Fibroblast of skin of left quadriceps (primary cell): ENCODE data around the gene STYX.

ENCODE experiments used
- DNase-seq, 2 experiments: peaks; one replicate each; pipeline ENCODE4 v3.0.0-alpha.2; 2013; ENCODE audit warnings: low read depth in 2 of 2

STYX gene, protein sequence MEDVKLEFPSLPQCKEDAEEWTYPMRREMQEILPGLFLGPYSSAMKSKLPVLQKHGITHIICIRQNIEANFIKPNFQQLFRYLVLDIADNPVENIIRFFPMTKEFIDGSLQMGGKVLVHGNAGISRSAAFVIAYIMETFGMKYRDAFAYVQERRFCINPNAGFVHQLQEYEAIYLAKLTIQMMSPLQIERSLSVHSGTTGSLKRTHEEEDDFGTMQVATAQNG

DNA sequence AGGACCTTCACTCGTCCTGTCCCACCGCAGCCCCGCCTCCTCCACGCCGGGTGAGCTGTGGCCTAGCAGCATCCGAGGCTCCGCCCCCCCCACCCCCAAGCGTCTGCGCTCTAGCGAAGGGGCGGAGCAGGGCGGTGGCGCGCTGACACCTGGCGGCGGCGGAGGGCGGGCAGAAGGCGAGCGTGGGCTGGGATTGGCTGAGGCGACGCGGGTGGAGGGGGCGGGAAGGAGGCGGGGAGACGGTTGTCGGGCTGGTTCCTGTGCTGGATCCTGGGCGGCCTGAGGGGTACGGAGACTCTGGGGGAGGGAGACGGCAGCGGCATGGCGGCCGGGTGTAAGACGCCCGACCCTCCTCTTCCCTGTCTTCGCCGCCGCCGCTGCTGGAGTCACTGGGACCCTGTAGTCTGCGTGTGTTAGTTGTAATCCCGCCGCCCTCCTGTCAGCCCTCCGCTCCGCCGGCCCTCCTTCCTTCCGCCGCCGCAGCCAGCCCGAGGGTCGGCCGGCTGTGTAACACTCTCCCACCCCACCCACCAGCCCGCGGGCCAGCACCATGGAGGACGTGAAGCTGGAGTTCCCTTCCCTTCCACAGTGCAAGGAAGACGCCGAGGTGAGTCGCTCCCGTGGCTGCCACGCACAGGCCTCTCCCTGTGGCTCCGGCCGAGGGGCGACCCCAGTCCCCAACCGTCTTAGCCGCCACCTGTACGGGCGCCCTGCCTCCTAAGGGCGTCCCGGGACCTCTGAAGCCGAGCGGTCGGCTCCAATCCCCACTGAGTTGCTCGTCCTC is at the start of gene STYX:
Gene STYX (plus strand): TSS at position 242 of the 784 bp plus-strand sequence. CDS start 309 bp downstream, at position 551.
- peak; percentile 93 to 95 for DNase-seq

DNA sequence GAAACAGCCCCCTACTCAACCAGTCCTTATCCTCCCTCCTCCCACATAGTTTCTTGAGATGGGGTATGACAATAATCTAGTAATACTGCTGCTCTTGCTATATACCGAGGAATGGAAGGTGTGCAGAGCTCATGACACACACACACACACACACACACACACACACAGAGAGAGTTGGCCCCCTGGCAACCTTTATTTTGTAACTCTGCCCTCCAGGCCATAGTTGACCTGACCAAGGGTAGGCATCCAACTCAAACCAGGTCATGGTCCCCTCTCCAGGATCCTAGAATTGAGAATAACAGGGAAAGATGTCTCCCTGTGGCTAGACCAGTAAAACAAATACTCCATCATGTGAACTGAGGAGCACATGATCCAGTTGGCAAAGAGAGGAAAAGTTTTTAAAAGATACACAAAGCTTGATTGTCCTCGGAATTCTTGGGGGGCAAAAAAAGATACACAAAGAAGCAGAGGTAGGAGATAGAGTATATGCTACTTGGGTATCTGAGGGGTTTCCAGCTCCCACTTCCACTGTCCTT is 45.9 kb upstream of the STYX start:
- DNase-seq: no peak

DNA sequence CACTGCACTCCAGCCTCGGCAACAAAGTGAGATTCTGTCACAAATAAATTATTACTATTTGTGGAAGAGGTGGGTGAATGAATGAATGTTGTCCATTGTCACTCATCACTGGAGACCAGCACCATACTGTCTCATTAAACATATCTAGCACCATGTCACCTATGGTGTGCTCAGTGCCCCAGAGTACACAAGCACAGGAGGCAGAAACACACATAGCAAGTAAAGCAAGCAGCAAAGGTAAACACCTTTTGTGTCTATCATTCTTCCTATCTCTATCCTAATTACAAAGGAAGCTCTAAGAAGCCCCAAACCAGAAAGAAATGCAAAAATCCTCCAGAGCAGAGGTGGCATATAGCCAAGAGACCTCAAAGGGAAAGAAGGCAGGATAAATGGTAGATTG is 43.8 kb upstream of the STYX start:
- DNase-seq: no peak

DNA sequence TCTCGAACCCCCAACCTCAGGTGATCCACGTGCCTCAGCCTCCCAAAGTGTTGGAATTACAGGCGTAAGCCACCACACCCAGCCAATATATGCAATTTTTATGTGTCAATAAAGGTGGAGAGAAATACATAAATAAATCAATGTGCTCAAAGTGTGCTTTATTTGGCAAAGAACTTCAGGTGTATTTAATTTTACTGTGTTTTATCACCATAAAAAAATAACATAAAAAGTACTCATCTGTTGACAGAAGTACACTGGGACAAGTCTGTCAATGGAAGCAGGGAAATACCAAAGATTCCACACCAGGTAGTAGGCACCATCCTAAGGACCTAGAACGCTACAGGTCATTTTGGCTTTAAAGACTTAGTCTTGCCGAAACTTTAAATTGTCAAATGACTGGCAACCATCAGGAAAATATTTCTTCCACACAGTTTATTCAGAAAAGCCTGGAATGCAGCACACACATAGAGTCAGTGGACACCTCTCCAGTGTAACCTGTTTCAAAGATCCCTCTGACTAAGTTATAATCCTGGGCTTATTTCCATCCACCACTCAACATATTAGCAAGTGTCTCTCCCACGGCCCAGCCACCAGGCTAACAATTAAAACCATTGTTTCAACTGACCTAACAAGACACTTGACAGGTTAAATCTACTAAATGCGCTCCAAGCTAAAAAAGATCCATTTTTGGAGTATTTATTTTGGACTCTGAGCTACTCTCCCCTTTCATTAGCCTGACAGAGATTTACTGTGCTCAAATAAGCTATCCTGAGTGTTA is 38.8 kb upstream of the STYX start:
- DNase-seq: no peak

DNA sequence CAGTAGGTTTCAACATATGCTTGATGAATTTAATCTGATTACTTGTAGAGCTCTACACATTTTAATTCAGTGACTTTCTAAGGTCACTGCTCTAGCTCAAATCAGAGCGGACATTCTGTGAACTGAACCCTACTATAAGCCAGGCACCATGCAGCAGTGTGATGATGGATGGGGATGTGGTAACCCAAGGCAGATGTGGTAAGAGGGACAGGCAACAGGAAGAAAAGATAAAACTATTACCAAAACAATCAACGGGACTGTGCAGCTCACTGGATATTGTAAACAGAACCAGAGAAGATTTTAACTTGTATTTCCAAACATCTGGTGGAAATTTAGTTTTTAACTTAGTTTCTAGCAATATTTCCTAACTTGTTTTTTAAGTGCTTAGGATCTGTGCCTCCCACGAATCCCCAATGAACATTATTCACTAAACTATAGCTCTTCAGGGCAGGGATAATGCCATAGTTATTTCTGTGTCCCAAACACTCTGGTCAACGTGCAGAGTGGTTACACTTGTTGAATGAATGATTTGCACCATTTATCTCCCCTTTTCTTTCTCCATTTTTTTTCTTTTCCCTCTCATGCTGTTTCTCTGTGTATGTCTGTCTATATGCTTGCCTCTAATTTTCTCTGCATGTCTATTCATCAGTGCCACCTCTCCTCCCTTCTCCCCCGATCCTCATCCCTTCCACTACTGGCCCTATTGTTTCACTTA is 37.6 kb upstream of the STYX start:
- DNase-seq: peak in 1 of 2 experiments; percentile 27

DNA sequence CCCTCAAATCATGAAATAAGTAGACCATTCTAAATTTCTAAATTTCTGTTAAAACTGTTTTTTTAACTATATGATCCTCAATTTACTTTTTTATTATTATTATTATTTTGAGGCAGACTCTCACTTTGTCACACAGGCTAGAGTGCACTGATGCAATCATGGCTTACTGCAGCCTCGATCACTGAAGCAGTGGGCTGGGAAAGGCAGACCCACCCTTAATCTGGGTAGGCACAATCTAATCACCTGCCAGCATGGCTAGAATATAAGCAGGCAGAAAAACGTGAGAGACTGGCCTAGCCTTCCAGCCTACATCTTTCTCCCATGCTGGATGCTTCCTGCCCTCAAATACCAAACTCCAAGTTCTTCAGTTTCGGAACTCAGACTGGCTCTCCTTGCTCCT is 36.9 kb upstream of the STYX start:
- DNase-seq: no peak

DNA sequence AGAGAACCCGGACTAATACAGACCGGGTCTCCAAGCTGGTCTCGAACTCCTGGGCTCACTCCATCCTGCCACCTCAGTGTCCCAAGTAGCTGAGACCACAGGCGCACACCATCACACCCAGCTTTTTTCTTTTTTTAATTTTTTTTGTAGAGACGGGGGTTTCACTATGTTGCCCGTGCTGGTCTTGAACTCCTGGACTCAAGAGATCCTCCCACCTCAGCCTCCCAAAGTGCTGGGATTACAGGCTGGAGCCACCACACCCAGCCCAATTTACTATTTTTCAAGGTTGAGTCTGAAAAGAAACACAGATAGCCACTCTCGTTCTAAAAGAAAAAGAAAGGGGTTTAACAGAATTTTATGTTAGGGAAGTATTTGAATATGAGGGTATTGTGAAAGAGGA is 36.4 kb upstream of the STYX start:
- no peak for DNase-seq

DNA sequence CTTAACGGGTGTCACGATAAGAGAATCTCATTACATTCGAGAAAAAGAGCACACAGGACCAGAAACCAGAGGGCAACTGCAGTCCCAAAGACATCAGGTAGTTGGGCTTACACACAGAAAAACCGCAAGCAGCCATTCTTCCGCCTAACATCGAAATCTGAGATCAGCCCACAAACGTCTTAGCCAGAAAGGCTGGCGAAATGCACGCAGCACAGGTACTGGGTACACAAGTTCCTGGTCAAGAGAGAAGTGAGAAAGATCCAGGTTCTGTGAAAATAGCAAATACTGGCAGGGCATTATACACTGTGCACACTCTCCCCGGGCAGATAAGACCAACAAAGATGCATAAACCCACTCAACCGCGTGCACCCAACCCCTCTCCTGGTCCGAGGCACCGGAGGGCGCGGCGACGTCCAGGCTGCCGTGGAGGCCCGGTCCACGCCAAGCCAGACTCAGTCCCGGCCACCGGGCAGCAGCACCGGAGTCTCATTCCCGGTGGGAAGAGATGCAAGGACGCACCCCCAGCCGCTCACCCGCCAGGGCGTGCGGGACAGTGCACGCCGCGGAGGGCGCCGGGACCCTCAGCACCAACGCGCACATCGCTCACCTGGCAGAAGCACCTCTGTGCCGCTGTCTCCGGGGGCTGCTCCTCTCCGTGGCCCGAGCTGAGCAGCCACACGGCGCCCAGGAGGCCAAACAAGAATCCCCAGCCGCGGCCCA is 35.0 kb upstream of the STYX start:
- peak in 1 of 2 experiments; percentile 11 for DNase-seq

DNA sequence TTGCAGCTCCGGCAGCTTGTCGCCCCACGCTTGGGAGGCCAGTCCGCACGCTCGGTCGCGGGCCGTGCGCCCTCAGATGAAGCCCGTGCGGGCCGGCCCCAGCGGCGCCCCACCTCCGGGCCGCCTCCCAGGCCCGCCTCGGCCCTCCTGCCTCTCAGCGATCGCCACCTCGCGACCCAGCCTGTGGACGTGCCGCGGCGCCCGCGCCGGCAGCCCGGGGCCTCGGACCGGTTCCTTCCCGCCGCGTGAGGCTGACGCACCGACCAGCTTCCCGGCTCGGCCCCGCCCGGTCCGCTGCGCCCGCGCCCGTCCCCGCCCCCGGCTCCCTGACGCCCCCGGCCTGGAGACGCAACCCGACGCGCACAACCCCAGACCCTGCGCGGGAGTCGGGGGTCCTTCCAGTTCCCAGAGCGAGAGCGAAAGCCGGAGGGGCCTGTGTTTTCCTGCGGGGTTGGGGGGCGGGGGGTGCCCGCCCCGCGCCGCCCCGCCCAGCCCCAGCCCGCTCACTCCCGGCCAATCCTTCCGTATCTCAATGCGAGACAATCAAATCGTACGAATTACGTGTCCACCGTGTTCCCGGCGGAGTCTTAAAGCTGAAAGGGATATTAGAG is 34.4 kb upstream of the STYX start, which contains the start of gene ERO1A:
Gene ERO1A (minus strand): TSS at position 78 of the 611 bp plus-strand sequence. CDS start 77 bp downstream, at position 1.
- peak; percentile 53 to 56 for DNase-seq

DNA sequence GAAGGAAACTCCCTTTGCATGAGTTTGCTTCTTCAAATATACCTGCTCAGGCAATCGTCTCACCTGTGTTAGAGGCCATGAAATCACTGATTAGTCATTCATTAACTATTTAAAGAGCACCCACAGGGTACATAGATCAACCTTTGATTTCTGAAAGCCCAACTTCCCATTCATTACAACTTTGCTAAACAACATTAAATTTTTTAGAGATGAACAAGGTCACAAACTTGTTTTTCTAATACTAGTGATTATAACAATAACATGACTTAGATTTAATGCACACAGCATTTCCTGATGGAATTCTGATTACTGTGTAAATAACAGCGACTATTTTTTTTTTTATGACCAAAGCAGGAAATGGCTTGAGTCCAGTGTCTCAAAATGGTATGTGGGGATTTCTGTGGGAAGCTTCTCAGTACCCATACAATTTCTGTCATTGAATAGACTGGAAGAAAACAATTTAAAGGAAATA is 29.2 kb upstream of the STYX start:
- DNase-seq: no peak

DNA sequence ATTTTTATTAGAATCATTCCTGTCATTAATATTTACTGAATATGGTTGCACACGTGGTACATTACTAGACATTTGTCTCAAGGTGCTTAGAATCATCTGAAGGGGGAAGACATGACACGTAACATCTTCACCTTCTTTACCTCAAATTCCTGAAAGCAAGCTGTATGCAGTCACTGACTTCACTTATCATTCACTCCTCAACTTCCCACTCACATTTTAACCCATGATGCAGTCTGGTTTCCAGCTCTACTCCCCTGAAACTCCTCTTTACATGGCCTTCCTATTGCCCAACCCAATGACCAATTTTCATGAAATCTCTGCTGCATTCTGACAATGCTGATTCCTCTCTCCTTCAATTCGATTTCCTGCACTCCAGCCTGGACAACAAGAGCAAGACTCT is 28.7 kb upstream of the STYX start:
- no peak for DNase-seq

DNA sequence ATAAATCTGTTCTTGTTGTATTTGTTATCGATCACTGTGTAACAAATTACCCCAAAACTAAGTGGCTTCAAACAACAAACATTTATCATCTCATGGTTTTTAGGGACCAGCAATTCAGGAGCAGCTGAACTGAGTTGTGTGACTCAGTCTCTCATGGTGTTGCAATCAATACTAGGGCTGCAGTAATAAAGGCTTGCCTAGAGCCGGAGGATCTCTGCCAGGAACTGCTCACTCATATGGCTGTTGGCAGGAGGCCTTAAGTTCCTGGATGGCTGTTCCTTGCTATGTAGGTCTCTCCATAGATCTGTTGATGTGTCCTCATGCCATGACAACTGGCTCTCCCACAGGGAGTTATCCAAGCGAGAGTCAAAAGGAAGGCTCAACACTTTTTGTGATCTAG is 26.7 kb upstream of the STYX start:
- DNase-seq: peak; percentile 87

DNA sequence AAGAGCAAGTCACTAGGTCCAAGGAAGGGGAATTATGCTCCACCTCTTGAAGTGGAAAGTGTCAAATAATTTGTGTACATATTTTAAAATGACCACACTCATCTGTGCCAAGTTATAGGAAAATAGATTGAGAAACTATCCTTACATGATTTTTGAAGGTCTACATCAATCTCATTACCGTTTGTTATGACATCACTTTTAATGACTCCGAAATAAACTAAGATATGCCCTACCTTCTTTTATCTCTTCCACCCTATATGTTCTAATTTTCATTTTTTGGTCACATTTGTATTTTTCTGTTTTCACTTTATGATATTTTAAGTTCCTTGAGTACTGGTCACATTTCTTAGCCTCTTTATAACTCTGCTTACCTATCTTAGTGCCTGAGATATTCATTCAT is 26.3 kb upstream of the STYX start:
- DNase-seq: no peak

DNA sequence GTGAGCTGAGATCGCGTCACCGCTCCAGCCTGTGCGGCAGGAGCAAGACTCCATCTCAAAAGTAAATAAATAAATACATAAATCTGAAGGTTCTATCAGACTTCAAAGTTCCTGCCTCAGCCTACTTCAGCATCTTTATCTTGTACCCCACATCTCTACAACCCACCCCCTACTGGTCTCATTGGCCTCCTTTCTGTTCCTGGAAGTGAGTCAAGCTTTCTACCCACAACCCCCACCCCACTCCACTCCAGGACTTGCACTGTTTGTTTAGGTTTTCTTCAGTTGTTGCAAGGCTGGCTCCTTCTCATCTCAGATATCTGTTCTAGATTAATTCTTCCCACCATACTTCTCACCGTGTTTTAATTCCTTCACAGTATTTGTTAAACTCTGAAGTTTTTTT is 23.7 kb upstream of the STYX start:
- DNase-seq: no peak

DNA sequence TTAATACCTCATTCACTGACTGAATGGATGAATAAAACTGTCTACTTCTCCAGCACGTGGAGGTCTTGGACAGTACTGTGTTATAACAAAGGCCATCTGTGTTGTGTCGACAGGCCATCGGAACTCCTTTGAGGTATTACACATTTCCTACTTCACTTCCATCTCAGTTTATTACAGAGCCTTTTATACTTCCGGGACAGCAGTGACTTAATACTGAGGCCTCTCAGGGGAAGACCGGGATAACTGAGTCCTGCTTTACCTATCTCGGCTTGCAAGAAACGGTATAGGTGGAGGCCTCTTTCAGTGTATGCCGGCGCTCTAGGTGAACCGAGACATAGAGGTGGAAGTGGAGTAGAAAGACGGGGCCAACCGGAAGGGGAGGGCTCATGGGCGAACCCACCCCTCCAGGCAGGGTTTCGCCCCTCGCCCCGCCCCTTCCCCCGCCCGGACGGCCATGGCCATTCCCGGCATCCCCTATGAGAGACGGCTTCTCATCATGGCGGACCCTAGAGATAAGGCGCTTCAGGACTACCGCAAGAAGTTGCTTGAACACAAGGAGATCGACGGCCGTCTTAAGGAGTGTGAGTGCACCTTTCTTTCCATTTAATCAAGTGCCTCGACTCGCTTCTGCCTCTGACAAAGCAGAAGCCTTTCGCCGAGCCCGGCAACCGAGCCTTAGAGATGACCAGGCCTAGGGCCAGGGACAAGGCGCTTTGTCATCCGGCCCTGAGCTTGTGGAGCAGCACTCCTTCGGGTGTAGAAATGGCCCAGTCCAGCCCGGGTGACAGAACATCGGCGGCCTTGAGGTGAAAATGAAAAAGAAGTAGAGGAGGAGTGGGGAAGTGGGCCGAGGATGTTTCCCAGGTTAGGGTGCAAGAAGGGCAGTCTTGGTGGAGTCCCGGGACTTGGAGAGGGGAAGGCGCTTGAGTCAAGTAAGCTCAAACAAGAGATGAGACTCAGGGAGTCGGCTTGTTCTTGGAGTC is 23.0 kb upstream of the STYX start, which contains the start of gene PSMC6:
Gene PSMC6 (plus strand): TSS at position 477 of the 983 bp plus-strand sequence. CDS start 20 bp downstream, at position 497.
- peak; percentile 66 to 71 for DNase-seq

DNA sequence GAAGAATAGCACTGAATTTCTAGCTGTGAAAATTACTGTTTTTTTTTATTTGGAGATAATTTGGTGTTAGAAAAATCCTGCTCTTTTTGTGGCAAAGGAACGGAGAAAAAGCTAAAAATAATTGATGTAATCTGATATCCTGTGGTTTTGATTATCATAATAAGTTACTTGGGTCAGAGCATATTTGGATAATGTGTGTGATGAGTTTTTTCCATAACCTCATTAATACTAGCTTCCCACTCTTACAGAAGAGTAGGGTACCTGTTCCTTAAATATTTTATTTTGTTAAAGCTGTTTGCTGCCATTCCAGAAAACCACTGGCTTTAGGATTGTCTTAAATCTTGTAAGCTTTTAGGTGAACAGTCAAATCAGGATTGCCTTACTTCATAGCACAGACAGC is 18.3 kb upstream of the STYX start:
- no peak for DNase-seq

DNA sequence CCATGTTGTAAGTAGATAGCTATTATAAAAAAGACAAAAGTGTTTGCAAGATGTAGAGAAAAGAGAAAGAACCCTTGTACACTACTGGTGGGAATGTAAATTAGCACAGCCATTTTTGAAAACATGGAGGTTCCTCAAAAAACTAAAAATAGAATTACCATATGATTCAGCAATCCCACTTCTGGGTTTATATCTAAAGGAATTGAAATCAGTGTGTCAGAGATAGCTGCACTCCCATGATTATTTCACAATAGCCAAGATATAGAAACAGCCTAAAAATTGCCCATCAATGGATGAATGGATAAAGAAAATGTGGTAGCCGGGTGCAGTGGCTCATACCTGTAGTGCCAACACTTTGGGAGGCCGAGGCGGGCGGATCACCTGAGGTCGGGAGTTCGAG is 13.8 kb upstream of the STYX start:
- DNase-seq: no peak

DNA sequence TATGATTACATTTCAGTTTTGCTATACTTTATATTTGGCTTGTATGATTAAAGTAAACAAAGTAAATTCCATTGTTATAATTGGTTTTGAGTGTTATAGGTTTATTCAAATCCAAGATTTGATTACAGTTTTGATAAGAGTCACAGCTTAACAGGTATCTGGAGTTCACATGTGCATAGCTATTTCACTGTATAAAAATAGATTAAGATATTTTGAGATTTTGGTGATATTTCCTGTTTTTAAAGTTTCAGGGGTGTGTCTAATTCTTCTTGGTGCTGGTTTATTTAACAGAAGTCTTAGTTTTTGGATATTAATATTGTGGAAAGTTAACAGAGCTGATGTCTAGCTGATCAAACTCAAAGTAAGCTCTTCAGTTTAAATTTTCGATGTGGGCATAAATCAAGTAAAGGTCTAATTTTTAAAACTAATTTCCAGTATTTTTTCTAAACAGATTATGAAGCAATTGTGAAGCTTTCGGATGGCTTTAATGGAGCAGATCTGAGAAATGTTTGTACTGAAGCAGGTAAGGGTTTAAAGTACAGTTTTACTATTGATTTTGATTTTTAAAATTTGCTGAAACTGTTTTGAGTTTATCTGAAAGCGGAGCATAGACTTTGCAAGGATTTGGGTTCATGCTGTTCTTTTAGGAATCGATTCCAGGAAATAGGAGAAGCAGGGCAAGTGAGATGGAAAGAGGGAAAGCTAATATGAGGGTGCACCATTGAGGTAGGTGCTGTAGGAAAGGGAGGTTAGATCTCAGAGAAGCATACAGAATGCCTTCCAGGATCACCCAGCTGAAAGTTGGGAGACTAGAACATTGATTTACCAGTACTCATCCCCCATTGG is 6.2 kb upstream of the STYX start:
- DNase-seq: no peak
